ENCODE data around the gene XRCC4. TPM values are rescaled to one million over a fixed set of nuclear protein-coding genes. Genes with fewer than 3 reads are reported as not detected.
"Not testable (repeated sequence)": the region's sequence is repeated elsewhere in the genome, so short reads cannot be mapped to it uniquely, and the experiment has no call there.

XRCC4 gene
- total and polyA plus RNA-seq, 2 of the 13 experiments (the other 11 are each of a cell fraction or from before 2014, with no cell fraction given), result 2.8 to 12.6 TPM

GRCh38 chr5:83066548-83067110 lies 10.7 kb upstream of the XRCC4 start (continued):
- TF ChIP-seq THAP9 (CRISPR knock-in tag; IDR thresholded peaks at IDR 0.05; ENCODE audit: borderline replicate concordance), result no peak

GRCh38 chr5:83067377-83067776 lies 10.0 kb upstream of the XRCC4 start:
- WGBS (ENCODE audit: low lambda C conversion rate), result 99% methylated on average over 4 of the region's 4 CpGs
- not testable (repeated sequence) for ATAC-seq

More at GRCh38 chr5:83067377-83067776, 10.0 kb upstream of the XRCC4 start:
- Histone ChIP-seq H3K4me1 (ENCODE audit: insufficient read depth, low read length) (peaks cover 33% of the 10 kb centered on the region), H3K36me3 (replicated peaks in 1 of 2; ENCODE audit: control insufficient read depth in 1 of 2, insufficient read depth in 2 of 2, low read length in 2 of 2) (peaks cover 1 to 14% of the 10 kb centered on the region in 2 experiments; a peak in 3 of 5 replicates), H4K20me1 (ENCODE audit: insufficient read depth, low read length) (peaks cover 16% of the 10 kb centered on the region), H3K79me2 (ENCODE audit: insufficient read depth, low read length) (peaks cover 94% of the 10 kb centered on the region)
- intact Hi-C loops (cut with micrococcal nuclease; ENCODE audit: unreplicated experiment), result loop anchor here (10.0 kb wide), 1 partner anchor 407 kb away; the partner anchor contains the start of gene VCAN
- H3K9ac ChIP-seq (ENCODE audit: insufficient read depth, low read depth, low read length); in situ Hi-C loops (cut with HindIII; ENCODE audit: extremely low pct_ligation_motif_present, low pct_unique_long_range_greater_than_20kb); H3K27me3 ChIP-seq (ENCODE audit: control insufficient read depth in 1 of 2, insufficient read depth in 2 of 2, low read length in 2 of 2); H3K4me2 ChIP-seq (ENCODE audit: low read depth, low read length); H2AFZ ChIP-seq (ENCODE audit: low read length); H3K4me3 ChIP-seq (replicated peaks in 1 of 3; ENCODE audit: insufficient read depth in 1 of 3, low read depth in 2 of 3, low read length in 3 of 3); H3K27ac ChIP-seq (ENCODE audit: extremely low read length, insufficient read depth, low read length); DNase-seq (ENCODE audit: low spot score); H3K9me3 ChIP-seq (ENCODE audit: low read length); CTCF ChIA-PET (ENCODE audit: low intra/inter-chr PET ratio, low total read pairs); POLR2A ChIA-PET; BruUV-seq (replicated peaks); FAIRE-seq: not testable (repeated sequence)
